OCI-LY7 (cell line): ENCODE measurements around the gene TBL1XR1. TPM values are rescaled to one million over a fixed set of nuclear protein-coding genes. Genes with fewer than 3 reads are reported as not detected.
"Not testable (repeated sequence)": the region's sequence is repeated elsewhere in the genome, so short reads cannot be mapped to it uniquely, and the experiment has no call there.

ENCODE experiments used
- BruUV-seq: library from RNA; stranded (reverse); fragments of 400-500 nt; replicated peaks from 2 replicates; lab custom pipeline; 2021; lab: Mats Ljungman, UMichigan
- CTCF ChIA-PET: fragments of 300-600 bp; sonication (Branson Sonifier 250); formaldehyde crosslinking; loops from one replicate; lab custom pipeline; 2022; ENCODE audit warnings: antibody characterized with exemption; ENCODE audit not compliant: unreplicated experiment; lab: Charles Lee
- POLR2A ChIA-PET: fragments of 300-600 bp; sonication (Branson Sonifier 250); formaldehyde crosslinking; loops from one replicate; lab custom pipeline; 2022; ENCODE audit warnings: antibody characterized with exemption; lab: Charles Lee
- DNase-seq: peaks from one replicate; pipeline ENCODE4 v3.0.0-alpha.2; 2015; ENCODE audit warnings: low spot score
- H2AFZ ChIP-seq: fragments of 200-600 bp; sonication (generic), shearing (Covaris generic); 2 replicates; pipeline ENCODE4 v1.6.1; 2014; ENCODE audit warnings: mild to moderate bottlenecking, antibody characterized with exemption, low read length, moderate library complexity
- H3K27ac ChIP-seq: fragments of 200-600 bp; sonication (generic); 2 replicates; pipeline ENCODE4 v1.5.1; 2014; ENCODE audit warnings: mixed run types, low read depth, mild to moderate bottlenecking, moderate library complexity, low read length, inconsistent platforms; ENCODE audit not compliant: poor library complexity, severe bottlenecking
- H3K36me3 ChIP-seq: fragments of 200-600 bp; sonication (generic); 2 replicates; pipeline ENCODE4 v1.6.1; 2014; ENCODE audit warnings: mild to moderate bottlenecking, antibody characterized with exemption, low read length, moderate library complexity, mixed read lengths; ENCODE audit not compliant: insufficient read depth
- H3K4me1 ChIP-seq: fragments of 200-600 bp; sonication (generic); 2 replicates; pipeline ENCODE4 v1.5.1; 2014; ENCODE audit warnings: mild to moderate bottlenecking, low read length; ENCODE audit not compliant: insufficient read depth, poor library complexity, severe bottlenecking
- H3K4me2 ChIP-seq: fragments of 200-600 bp; sonication (generic); 2 replicates; pipeline ENCODE4 v1.6.1; 2014; ENCODE audit warnings: mild to moderate bottlenecking, low read length
- H3K4me3 ChIP-seq: fragments of 200-600 bp; sonication (generic); 2 replicates; pipeline ENCODE4 v1.5.1; 2014; ENCODE audit warnings: mild to moderate bottlenecking, low read depth, low read length; ENCODE audit not compliant: poor library complexity, severe bottlenecking
- H3K79me2 ChIP-seq: fragments of 200-600 bp; sonication (generic); 2 replicates; pipeline ENCODE4 v1.6.1; 2016; ENCODE audit warnings: low read depth, mild to moderate bottlenecking, low read length, moderate library complexity, mixed read lengths; ENCODE audit not compliant: insufficient read depth
- H3K9me2 ChIP-seq: fragments of 200-600 bp; sonication (generic); 2 replicates; pipeline ENCODE4 v1.6.1; 2016; ENCODE audit warnings: mild to moderate bottlenecking, low read length, mixed read lengths; ENCODE audit not compliant: insufficient read depth
- H3K9me3 ChIP-seq: fragments of 200-600 bp; sonication (generic); 2 replicates; pipeline ENCODE4 v1.6.1; 2014; ENCODE audit warnings: mild to moderate bottlenecking, mixed run types, low read length, mixed read lengths
- H4K20me1 ChIP-seq: fragments of 200-600 bp; sonication (generic); 2 replicates; pipeline ENCODE4 v1.6.1; 2014; ENCODE audit warnings: mild to moderate bottlenecking, antibody characterized with exemption, low read length, moderate library complexity, mixed read lengths; ENCODE audit not compliant: insufficient read depth
- EZH2phosphoT487 ChIP-seq: fragments of 200-600 bp; sonication (generic); IDR thresholded peaks from 2 replicates; pipeline ENCODE4 v1.6.1; 2018; ENCODE audit warnings: low read depth, borderline replicate concordance, mild to moderate bottlenecking, mixed run types, antibody characterized with exemption, low read length, moderate library complexity, mixed read lengths
- intact Hi-C: fragments of 100-400 bp; cut with micrococcal nuclease; formaldehyde crosslinking; loops from one replicate; pipeline ENCODE4 v1.10.0; 2022; ENCODE audit not compliant: unreplicated experiment
- total RNA-seq, 2 experiments: library from RNA; depleted of rRNA in 1 of 2; stranded (reverse); fragments of >200 nt in 1 of 2; shearing (Covaris generic) in 1 of 2; gene quantifications; 2 replicates each; pipeline ENCODE4 v1.2.3, GENCODE V29; 2014 to 2022
- TF ChIP-seq, protein P1 (sequence below): fragments of 200-600 bp; sonication (generic); conservative IDR thresholded peaks from 2 replicates; pipeline ENCODE4 v1.5.1; 2014; ENCODE audit warnings: mild to moderate bottlenecking, antibody characterized with exemption, low read length, moderate library complexity, mixed read lengths

The TBL1XR1 gene
- total RNA-seq, 2 experiments from 2014 or later, result 103 to 158 TPM

GRCh38 chr3:177208223-177208622 lies 10.9 kb upstream of the TBL1XR1 start:
- Histone ChIP-seq H3K9me2 (no peaks in the 10 kb centered on the region), H3K4me2 (no peak overlapping the region), H3K27ac (no peak overlapping the region), H3K9me3 (no peaks in the 10 kb centered on the region), H3K79me2 (no peaks in the 10 kb centered on the region), H3K36me3 (no peaks in the 10 kb centered on the region), H4K20me1 (no peaks in the 10 kb centered on the region), H3K4me1 (no peaks in the 10 kb centered on the region), H2AFZ (no peak overlapping the region; the same call in 1 of the 2 replicates), H3K4me3 (no peak overlapping the region)
- no TSS peak for BruUV-seq
- no peak for DNase-seq
- POLR2A ChIA-PET, result interaction anchor here (0.6 to 1.0 kb wide), 4 partner anchors 11 to 925 kb away, joined by 3 to 4 read pairs (median 3); no protein-coding TSS in a partner anchor
- intact Hi-C loops, result loop anchor here (10.0 kb wide), 1 partner anchor 577 kb away; no protein-coding TSS in a partner anchor
- CTCF ChIA-PET, result no interaction called here
- no peak for TF ChIP-seq EZH2phosphoT487
- TF ChIP-seq, protein P1, sequence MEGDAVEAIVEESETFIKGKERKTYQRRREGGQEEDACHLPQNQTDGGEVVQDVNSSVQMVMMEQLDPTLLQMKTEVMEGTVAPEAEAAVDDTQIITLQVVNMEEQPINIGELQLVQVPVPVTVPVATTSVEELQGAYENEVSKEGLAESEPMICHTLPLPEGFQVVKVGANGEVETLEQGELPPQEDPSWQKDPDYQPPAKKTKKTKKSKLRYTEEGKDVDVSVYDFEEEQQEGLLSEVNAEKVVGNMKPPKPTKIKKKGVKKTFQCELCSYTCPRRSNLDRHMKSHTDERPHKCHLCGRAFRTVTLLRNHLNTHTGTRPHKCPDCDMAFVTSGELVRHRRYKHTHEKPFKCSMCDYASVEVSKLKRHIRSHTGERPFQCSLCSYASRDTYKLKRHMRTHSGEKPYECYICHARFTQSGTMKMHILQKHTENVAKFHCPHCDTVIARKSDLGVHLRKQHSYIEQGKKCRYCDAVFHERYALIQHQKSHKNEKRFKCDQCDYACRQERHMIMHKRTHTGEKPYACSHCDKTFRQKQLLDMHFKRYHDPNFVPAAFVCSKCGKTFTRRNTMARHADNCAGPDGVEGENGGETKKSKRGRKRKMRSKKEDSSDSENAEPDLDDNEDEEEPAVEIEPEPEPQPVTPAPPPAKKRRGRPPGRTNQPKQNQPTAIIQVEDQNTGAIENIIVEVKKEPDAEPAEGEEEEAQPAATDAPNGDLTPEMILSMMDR, result no peak

GRCh38 chr3:177206936-177207335 lies 9.7 kb upstream of the TBL1XR1 start:
- DNase-seq, result no peak
- H3K9me3 ChIP-seq, result no peaks in the 10 kb centered on the region
- H3K4me3 ChIP-seq, result no peak overlapping the region
- no peak overlapping the region for H3K27ac ChIP-seq
- no peaks in the 10 kb centered on the region for H3K36me3 ChIP-seq
- H3K9me2 ChIP-seq, result no peaks in the 10 kb centered on the region
- ChIA-PET CTCF (no interaction called here), POLR2A (no interaction called here)
- no peaks in the 10 kb centered on the region for H4K20me1 ChIP-seq
- no peak overlapping the region for H2AFZ ChIP-seq
- no peak overlapping the region for H3K4me2 ChIP-seq
- BruUV-seq, result no TSS peak
- intact Hi-C loops, result loop anchor here (10.0 kb wide), 1 partner anchor 578 kb away; no protein-coding TSS in a partner anchor
- no peaks in the 10 kb centered on the region for H3K79me2 ChIP-seq
- TF ChIP-seq EZH2phosphoT487, result no peak
- peaks cover 5% of the 10 kb centered on the region for H3K4me1 ChIP-seq

DNA sequence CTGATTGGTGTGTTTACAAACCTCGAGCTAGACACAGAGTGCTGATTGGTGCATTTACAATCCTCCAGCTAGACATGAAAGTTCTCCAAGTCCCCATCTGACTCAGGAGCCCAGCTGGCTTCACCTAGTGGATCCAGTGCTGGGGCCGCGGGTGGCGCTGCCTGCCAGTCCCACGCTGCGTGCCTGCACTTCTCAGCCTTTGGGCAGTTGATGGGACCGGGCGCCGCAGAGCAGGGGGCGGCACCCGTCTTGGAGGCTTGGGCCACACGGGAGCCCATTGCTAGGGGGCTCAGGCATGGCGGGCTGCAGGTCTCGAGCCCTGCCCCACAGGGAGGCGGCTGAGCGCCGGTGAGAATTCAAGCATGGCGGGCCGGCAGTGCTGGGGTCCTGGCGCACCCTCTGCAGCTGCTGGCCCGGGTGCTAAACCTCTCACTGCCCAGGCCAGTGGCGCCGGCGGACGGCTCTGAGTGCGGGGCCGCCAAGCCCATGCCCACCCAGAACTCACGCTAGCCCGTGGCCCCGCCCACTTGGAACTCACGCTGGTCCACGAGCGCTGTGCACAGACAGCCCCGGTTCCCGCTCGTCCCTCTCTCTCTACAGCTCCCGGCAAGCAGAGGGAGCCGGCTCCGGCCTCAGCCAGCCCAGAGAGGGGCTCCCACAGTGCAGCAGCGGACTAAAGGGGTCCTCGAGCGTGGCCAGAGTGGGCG lies 6.6 kb upstream of the TBL1XR1 start:
- ChIA-PET CTCF (no interaction called here), POLR2A (interaction anchor here (0.6 to 1.5 kb wide), 6 partner anchors 9 to 201 kb away, joined by 3 to 7 read pairs (median 3); no protein-coding TSS in a partner anchor)
- no TSS peak for BruUV-seq
- H3K36me3 ChIP-seq, result no peaks in the 10 kb centered on the region
- no peak for DNase-seq
- H4K20me1 ChIP-seq, result no peaks in the 10 kb centered on the region
- no peak overlapping the region for H3K27ac ChIP-seq
- H3K9me3 ChIP-seq, result no peaks in the 10 kb centered on the region
- no peaks in the 10 kb centered on the region for H3K9me2 ChIP-seq
- intact Hi-C loops, result loop anchor here (10.0 kb wide), 1 partner anchor 581 kb away; no protein-coding TSS in a partner anchor
- no peak overlapping the region for H3K4me2 ChIP-seq
- H3K79me2 ChIP-seq, result no peaks in the 10 kb centered on the region
- H3K4me3 ChIP-seq, result no peak overlapping the region
- H2AFZ ChIP-seq, result no peak overlapping the region
- TF ChIP-seq EZH2phosphoT487, result no peak
- TF ChIP-seq, protein P1, result no peak
- H3K4me1 ChIP-seq, result peaks cover 30% of the 10 kb centered on the region

DNA sequence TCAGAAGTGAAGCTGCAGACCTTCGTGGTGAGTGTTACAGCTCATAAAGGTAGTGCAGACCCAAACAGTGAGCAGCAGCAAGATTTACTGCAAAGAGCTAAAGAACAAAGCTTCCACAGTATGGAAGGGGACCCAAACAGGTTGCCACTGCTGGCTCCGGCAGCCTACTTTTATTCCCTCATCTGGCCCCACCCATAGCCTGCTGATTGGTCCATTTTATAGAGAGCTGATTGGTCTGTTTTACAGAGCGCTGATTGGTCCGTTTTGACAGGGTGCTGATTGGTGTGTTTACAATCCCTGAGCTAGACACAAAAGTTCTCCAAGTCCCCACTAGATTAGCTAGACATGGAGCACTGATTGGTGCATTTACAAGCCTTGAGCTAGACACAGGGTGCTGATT lies 5.7 kb upstream of the TBL1XR1 start:
- H3K79me2 ChIP-seq, H2AFZ ChIP-seq, H3K27ac ChIP-seq, CTCF ChIA-PET, BruUV-seq, H3K4me3 ChIP-seq, H3K9me2 ChIP-seq, H3K4me2 ChIP-seq, H3K9me3 ChIP-seq, H4K20me1 ChIP-seq, DNase-seq, H3K36me3 ChIP-seq: not testable (repeated sequence)
- H3K4me1 ChIP-seq, result peaks cover 38% of the 10 kb centered on the region
- POLR2A ChIA-PET, result interaction anchor here (0.6 to 1.5 kb wide), 7 partner anchors 8 to 385 kb away, joined by 3 to 7 read pairs (median 3); no protein-coding TSS in a partner anchor
- intact Hi-C loops, result loop anchor here (10.0 kb wide), 1 partner anchor 582 kb away; no protein-coding TSS in a partner anchor
